ENCODE results near the gene KCNJ12.
"Not testable (repeated sequence)": the region's sequence is repeated elsewhere in the genome, so short reads cannot be mapped to it uniquely, and the experiment has no call there.

DNA sequence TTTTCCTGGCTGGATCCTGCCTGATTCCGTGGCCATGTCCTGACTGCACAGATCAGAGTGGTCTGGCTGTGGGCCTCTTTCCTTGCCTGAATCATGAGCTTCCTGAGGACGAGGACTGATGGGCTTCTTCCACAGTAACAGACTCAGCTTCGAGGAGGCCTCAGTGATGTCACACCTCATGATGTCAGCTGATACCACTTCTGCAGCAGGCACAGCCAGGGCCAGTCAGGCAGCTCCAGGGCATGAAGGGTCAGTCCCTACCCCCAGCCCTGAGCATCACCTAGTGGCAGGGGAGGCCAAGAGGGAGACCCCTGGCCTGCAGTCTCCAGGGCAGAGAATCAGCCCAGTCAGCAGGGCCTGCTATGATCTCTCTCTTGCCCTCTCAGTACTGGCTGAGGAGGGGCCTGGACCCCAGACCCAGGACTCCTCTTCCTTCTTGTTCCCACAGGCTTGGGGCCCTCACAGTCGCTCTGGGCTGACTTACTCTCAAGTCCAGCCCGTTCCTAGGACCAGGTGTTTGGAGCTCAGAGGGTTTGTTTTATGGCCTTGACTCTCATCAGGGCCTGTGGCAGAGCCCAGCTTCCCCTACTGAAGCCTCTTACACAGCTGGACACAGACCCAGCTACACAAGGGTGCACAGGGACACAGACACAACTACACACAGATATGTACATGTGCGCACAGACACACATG is 26.7 kb upstream of the KCNJ12 start:
- TF ChIP-seq, protein P1, sequence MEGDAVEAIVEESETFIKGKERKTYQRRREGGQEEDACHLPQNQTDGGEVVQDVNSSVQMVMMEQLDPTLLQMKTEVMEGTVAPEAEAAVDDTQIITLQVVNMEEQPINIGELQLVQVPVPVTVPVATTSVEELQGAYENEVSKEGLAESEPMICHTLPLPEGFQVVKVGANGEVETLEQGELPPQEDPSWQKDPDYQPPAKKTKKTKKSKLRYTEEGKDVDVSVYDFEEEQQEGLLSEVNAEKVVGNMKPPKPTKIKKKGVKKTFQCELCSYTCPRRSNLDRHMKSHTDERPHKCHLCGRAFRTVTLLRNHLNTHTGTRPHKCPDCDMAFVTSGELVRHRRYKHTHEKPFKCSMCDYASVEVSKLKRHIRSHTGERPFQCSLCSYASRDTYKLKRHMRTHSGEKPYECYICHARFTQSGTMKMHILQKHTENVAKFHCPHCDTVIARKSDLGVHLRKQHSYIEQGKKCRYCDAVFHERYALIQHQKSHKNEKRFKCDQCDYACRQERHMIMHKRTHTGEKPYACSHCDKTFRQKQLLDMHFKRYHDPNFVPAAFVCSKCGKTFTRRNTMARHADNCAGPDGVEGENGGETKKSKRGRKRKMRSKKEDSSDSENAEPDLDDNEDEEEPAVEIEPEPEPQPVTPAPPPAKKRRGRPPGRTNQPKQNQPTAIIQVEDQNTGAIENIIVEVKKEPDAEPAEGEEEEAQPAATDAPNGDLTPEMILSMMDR (IDR thresholded peaks at IDR 0.05), result not testable (repeated sequence)
- not testable (repeated sequence) for TF ChIP-seq ZNF425 (CRISPR knock-in tag; conservative IDR thresholded peaks at IDR 0.05); USF2 (CRISPR knock-in tag; IDR thresholded peaks at IDR 0.05); TEAD4 (CRISPR knock-in tag; IDR thresholded peaks at IDR 0.05); NR3C1 (CRISPR knock-in tag; conservative IDR thresholded peaks at IDR 0.05; ENCODE audit: low read depth)
